Fibroblast of peridontal ligament (primary cell): ENCODE results near the gene ZNF254.
"Not testable (repeated sequence)": the region's sequence is repeated elsewhere in the genome, so short reads cannot be mapped to it uniquely, and the experiment has no call there.

ENCODE experiments used
- DNase-seq: peaks from one replicate; pipeline ENCODE4 v3.0.0-alpha.2; 2010; ENCODE audit errors: extremely low read depth

ZNF254 gene

DNA sequence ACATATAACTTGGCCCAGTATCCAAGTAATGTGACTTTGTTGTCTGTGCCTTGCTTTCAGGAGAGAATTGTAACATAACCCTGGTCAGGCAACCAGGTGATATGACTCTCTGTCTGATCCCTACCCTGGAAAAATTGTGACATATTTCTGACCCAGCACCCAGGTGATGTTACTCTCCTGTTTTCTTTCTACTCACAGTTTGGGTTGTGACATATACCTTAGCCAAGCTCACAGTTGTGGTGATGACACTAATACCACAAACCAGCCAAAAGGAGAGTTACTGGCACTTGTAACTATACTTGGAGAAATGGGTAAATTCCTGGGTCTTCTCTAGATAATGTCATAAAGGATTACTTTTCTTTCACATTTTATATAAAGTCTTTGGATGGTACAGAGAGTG lies 14.3 kb upstream of the ZNF254 start:
- no peak for DNase-seq

DNA sequence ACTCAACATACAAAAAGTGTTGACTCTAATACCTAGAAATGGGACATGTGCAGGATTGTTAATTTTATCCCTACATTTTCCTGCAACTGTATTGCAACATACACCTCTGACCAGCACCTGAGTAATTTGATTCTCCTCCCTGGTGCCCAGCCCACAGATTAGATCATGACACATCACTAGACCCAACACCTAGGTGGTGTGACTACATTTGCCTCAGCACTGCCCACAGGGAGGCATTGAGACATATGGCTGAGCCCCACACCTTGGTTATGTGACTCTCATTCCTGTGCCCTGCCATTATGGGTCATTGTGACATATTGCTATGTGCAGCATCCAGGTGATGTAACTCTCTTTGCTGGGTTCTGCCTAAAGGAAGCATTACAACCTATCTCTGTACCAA lies 13.2 kb upstream of the ZNF254 start:
- no peak for DNase-seq

DNA sequence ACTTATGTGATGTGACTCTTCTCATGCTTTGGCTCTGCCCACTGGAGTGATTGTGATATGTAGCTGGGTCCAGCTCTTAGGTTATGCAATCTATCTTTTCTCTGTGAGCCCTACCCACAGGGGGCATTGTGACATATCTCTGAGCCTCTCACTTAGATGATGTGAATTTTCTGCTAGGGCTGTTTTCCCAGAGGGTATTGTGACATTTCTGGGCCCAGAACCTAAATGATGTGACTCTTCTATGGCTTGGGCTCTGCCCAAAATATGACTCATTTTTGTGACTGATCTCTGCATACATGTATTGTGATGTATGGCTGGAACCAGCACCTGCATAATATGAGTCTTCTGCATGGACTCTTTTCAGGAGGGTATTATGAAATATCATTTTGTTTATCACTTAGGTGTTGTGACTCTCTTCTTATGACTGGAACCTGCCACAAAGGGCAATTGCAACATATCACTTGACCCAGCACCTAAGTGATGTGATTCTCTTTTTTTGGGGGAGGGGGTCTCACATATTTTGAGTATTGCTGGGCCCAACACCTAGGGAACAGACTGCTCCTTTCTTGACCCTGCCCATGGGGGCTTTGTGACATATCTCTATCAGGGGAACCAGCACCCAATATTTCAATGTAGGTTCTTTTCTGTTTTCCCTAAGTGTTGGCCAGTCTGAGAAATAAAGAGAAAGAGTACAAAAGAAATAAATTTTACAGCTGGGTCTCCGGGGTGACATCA lies 12.1 kb upstream of the ZNF254 start:
- no peak for DNase-seq

DNA sequence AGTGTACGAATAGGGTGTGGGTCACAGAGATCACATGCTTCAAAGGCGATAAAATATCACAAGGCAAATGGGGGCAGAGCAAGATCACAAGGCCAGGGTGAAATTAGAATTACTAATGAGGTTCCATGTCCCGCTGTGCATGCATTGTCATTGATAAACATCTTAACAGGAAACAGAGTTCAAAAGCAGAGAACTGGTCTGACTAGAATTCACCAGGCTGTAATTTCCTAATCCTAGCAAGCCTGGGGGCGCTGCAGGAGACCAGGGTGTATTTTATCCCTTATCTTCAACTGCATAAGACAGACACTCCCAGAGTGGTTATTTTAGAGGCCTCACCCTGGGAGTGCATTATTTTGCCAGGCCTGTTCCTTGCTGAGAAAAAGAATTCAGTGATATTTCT lies 11.5 kb upstream of the ZNF254 start:
- DNase-seq, result not testable (repeated sequence)

DNA sequence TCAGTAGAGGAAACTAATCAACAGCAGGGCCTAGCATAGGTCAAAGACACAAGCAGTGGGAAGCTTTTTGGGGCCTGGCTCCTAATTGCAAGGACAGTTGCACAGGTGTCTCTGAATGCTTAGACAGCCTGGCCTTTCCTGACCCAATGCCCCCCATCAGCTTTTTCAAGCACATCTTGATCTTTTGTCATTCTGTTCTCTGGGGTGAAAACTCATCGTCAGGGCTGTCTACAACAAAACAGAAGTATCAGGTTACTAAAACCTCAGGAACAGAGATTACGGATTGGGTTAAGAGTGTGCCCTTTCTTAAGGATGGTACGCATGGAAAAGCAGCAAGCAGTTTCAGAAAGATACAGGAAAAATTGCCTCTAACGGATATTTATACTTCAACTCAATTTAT lies 8.3 kb upstream of the ZNF254 start:
- no peak for DNase-seq

DNA sequence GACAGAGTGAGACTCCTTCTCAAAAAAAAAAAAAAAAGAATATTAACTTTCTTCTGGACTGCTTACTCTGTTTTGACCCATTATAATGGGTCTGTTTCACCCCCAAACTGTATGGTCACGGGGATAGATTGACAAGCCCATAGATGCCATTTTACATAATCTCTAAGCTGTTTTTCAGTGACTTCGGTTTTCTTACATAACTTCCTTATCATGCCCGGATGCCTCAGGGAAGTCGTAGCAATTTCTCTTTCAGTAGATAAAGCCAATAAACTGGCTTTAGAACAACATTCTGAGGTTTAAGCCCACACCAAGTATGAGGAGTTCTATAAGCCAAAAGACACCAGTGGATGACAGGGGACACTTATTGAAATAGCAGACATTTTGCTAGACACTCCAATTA lies 5.9 kb upstream of the ZNF254 start:
- DNase-seq, result no peak

DNA sequence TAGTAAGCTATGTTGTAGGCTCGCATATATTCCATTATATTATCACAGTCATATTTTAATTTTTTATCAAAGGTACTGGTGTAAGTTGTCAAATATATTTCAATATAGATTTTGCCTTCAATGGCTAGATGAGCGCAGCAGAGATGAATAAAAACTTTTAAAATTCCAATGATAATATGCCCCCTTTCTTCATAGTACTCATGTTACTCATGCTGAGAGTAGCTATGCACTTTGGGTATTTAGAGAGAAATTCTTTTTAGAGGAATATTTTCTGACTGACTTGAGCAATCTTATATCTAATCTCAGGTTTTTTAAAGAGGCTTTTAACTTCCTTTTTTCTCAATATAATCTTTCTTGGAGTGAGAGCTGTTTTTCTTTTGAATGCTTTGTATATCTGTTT lies 11.4 kb downstream of the ZNF254 start:
- no peak for DNase-seq

DNA sequence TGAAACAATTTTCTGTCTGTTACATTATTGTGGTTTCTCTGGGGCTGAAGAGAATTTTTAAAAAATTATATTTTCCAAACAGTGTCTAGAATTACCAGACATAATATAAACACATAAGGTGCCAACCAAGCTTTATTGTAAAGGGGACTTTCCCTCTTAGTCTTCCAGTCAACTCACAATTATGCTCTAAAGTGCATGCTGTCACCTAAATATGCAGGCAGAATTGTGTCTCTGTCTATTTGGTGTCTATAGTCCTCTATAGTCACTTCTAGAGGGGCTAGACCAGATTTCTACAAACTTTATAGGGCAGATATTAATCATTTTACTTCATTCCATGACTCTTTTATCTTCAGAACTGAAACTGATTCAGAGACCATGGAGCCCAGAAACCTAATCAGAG lies 12.8 kb downstream of the ZNF254 start:
- peak; percentile 45 for DNase-seq

DNA sequence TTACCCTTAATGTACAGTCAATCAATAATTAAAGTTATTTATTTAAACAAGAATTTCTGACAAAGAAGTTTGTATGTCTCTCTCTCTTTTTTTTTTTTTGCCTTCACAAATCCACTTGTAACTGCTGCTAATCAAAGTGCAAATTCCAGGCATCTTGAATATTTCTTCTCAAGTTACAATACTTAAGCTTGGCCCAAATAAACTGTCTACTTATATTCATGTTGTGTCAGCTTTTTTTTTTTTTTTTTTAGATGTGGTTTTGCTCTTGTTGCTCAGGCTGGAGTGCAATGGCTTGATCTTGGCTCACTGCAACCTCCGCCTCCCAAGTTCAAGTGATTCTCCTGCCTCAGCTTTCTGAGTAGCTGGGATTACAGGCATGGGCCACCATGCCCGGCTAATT lies 13.6 kb downstream of the ZNF254 start:
- peak; percentile 8 for DNase-seq

DNA sequence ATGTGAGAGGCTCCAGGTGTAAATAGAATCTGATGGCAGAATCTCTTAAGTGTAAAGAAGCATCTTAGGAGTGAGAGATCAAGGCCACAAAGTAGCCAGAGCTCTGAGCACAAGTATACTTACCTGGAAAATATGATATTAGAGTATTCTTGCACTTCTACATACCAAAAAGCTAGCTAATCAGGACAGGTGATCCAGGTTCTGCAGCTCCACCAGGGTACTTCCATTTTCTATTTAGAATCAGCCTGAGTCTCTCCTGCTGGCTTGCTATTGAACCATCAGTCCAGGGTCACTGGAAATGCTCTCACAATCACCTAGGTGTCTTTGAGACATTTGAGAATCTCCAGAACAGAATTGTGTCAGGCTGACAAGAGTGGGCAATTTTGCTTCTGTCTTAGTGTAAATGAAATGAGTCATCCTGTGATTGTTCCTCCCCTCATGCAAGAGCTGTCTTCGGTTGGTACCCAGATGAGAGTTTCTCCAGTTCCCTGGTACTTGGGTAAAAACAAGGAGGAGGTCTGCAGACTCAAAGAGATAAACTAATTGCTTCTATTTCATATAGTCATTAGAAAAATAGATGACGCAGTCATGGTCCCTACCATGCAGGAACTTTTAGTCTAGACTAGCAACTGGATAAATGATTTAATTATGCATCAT lies 14.6 kb downstream of the ZNF254 start:
- no peak for DNase-seq

DNA sequence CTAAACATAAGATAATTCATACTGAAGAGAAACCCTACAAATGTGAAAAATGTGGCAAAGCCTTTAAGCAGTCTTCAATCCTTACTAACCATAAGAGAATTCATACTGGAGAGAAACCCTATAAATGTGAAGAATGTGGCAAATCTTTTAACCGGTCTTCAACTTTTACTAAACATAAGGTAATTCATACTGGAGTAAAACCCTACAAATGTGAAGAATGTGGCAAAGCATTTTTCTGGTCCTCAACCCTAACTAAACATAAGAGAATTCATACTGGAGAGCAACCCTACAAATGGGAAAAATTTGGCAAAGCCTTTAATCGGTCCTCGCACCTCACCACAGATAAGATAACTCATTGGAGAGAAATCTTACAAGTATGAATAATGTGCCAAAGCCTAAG lies 40.6 kb downstream of the ZNF254 start:
- no peak for DNase-seq

DNA sequence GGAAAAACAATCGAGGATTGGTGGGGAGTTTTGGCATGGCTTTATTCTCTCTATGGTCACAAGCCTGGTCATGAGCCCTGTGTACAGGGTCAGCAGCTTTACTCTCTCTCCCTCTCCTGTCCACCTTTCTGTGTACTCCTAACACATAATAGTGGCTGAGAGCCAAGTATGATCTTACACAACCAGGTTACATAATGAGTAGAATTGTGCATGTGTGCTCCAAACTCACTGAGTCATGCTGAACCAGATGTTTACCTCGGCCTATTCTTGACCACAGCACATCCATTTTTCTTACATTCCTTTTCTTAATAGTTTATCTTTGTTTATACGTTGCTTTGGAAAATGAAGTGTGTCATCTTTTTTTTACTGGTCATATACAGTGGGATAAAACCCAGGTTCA lies 53.1 kb downstream of the ZNF254 start:
- peak; percentile 46 for DNase-seq

DNA sequence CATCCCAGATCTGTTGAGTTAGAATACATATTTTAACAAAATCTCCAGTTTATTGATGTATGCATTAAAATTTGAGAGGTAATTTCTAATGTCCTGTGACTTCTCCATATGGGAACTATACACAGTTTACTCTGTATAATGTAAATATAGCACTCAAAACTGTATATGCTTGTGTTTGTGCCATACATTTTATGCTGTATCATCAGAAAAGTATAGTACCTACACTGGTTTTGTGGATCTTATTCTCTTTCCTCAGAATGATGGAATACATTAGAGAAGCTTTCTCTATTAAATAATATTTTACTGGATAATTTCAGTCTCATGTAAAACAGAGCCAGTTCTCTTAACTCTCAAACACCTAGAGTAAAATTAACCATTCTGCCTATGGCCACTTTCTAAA lies 53.6 kb downstream of the ZNF254 start:
- DNase-seq, result no peak

DNA sequence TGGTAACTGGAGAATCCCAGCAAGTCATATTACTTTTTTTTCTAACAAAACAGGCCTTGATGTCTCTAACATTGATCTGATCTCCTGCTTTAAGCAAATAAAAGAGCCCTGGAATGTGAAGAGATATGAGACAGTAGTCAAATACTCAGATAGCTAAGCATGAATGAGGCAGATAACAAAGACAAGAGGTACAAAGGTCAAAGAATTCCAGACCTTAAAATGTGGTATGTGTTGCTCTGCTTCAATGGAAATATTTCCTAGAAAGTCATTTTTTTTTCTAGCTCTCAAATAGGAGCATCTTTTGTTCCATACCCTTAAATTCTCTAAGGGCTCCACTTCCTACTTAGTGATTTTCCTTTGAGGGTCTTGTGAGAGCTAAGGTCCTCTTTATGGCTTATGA lies 54.6 kb downstream of the ZNF254 start:
- DNase-seq, result no peak

DNA sequence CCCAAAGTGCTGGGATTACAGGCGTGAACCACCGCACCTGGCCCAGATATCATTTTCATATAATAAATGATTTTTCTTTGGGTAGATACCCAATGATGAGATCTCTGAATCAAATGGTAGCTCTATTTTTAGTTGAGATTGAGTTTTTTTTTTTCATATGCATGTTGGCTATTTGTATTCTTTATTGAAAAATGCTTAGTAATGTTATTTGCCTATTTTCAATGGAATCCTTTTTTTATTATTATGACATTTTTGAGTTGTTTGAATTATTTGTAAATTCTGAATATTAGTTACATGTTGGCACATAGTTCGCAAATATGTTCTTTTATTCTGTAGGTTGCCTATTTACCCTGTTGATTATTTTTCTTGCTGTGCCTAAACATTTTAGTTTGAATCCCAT lies 55.8 kb downstream of the ZNF254 start:
- no peak for DNase-seq

DNA sequence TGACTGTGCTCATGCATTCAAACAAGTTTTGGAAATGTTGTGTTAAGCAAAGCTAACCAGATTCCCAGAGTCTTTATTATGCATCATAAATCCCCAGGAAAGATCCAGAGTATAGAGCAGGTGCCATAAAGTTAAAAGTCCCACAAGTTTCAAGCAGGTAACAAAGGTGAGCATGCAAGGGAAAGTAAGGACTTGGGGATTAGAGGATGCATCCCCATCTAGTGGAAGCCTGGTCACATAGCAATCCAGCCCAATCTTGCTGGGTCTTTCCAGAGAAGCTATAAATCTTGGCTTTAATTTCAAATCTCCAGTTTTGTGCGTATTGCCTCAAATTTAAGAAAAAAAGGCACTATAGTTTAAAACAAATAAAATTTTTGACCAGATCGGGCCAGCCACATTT lies 72.7 kb downstream of the ZNF254 start:
- no peak for DNase-seq

DNA sequence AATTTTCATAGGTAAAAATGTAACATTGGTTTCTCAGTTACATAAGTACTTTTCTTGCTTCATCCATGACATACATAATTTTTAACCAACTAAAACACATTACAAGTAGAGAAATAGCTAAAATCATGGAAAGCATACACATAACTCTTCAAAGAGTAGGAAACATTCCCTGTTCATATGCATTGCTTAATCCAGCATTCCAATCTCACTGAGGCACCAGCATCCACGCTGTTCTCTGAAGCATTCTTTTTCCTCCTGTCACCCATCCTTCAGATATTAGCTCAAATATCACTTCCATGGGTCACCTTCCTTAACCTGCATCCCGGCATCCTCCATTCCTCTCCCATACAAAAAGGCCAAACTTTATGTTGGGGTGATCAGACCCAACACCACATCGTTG lies 79.1 kb downstream of the ZNF254 start:
- no peak for DNase-seq

DNA sequence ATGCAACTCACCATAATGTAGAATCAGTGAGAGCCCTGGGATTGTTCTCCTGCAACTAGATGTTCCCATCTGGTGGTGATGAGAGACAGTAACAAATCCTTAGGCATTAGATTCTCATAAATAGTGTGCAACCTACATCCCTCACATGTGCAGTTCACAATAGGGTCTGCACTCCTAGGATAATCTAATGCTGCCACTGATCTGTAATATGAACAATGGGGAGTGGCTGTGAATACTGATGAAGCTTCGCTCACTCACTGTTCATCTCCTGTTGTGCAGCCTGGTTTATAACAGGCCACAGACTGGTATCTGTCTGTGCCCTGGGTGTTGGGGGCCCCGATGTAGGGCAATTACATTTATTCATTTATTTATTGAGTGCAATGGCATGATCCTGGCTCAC lies 86.9 kb downstream of the ZNF254 start:
- no peak for DNase-seq

DNA sequence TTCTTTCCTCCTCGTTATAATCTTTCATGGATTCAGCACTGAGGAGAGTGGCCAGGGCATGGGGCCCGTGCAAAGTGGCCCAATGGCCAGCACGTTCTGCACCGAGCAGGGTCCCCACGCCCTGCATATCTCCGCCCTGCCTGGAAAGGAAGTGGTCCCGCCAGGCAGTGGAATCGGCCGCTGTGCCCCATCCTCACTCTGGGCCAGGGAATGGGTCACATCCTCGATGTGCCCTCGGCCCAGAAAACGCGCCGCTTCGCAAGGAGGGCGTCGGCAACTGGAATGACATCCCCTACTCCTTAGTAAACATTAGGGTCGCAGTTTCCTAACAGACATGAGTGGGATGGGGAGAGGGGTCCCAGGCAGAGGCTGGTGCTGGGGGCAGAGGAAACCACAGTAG lies 90.7 kb downstream of the ZNF254 start:
- no peak for DNase-seq

DNA sequence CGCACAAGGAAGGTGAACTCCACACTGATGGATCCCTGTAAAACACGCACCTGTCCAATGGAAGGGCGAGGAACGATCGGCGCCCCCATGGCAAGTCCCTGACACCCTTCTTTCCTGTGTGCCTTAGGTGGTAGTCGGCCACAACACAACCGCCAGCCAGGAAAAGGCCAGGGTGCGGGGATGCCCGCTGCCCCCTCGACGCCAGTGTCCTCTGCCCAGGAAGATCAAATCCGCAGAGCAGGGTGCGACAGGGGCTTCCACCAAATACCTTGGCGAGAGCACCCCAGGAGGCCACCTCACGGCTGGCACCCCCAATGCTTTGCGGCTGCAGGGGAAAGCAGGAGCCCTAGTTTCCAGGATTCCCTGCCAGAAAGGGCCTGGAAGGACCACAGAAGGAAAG lies 91.2 kb downstream of the ZNF254 start:
- DNase-seq, result no peak
